ENCODE data around the gene LSM14A.

DNA sequence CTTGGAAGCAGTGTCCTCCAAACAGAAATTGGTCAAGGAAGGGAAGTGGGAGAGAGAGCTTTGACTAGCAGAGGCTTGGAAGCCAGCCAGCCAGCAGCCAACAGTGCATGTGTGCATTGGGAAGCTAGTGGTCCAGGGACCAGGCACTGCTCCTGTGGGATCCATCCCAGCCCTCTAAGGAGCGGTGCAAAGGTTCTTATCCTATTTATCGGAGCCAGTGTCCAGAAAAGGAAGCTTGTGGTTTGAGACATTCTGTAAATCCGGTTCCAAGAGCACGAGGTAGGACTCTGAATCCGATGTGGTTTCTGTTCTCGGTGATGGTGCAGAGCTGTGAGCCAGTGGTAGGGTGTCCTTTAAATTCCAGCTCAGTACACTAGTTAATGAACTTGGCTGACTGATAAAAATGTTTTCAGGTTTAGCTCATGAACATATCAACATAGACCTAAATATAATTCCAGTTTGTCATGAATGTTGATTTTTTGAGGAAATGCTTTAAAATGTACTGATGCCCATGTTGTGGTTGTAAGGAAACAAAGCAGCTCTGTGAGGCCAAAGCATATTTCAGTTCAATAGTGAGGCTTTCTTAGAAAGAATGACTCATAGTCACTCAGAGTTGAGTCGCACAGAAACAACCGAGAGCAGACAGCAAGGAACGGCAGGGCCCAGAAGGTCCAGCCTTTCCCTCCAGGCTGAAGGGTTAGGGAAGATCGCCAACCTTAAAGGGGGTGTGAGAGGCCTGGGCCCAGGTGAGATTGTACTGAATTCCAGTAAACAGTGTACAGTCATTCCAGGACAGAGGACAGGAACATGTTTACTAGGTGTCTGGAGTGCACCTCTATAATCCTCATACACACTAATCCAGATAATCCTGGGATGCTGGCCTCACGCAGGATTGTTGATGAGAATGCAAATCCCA lies 60.5 kb downstream of the LSM14A start:
- TF ChIP-seq, protein P1, sequence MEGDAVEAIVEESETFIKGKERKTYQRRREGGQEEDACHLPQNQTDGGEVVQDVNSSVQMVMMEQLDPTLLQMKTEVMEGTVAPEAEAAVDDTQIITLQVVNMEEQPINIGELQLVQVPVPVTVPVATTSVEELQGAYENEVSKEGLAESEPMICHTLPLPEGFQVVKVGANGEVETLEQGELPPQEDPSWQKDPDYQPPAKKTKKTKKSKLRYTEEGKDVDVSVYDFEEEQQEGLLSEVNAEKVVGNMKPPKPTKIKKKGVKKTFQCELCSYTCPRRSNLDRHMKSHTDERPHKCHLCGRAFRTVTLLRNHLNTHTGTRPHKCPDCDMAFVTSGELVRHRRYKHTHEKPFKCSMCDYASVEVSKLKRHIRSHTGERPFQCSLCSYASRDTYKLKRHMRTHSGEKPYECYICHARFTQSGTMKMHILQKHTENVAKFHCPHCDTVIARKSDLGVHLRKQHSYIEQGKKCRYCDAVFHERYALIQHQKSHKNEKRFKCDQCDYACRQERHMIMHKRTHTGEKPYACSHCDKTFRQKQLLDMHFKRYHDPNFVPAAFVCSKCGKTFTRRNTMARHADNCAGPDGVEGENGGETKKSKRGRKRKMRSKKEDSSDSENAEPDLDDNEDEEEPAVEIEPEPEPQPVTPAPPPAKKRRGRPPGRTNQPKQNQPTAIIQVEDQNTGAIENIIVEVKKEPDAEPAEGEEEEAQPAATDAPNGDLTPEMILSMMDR (IDR thresholded peaks at IDR 0.05; ENCODE audit: low read depth, low read length, missing input control): no peak
- no peak for TF ChIP-seq GABPA (IDR thresholded peaks at IDR 0.05 in 1 of 2, conservative IDR thresholded peaks at IDR 0.05 in 1 of 2)
- TF ChIP-seq EGR1 (IDR thresholded peaks at IDR 0.05; ENCODE audit: low read depth in 2 of 2): no peak
- TF ChIP-seq, protein P2, sequence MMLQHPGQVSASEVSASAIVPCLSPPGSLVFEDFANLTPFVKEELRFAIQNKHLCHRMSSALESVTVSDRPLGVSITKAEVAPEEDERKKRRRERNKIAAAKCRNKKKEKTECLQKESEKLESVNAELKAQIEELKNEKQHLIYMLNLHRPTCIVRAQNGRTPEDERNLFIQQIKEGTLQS (IDR thresholded peaks at IDR 0.05): no peak
- TF ChIP-seq RAD21 (IDR thresholded peaks at IDR 0.05): no peak
